GM18861 (cell line): ENCODE data around the gene SLC2A10.
A peak's percentile ranks its signal among the peaks of the same experiment; 100 is the strongest.

Experiments
- ATAC-seq: cut with Tn5 transposase; IDR thresholded peaks from one replicate; pipeline ENCODE4 v1.9.1; 2021; ENCODE audit not compliant: unreplicated experiment

Gene SLC2A10

DNA sequence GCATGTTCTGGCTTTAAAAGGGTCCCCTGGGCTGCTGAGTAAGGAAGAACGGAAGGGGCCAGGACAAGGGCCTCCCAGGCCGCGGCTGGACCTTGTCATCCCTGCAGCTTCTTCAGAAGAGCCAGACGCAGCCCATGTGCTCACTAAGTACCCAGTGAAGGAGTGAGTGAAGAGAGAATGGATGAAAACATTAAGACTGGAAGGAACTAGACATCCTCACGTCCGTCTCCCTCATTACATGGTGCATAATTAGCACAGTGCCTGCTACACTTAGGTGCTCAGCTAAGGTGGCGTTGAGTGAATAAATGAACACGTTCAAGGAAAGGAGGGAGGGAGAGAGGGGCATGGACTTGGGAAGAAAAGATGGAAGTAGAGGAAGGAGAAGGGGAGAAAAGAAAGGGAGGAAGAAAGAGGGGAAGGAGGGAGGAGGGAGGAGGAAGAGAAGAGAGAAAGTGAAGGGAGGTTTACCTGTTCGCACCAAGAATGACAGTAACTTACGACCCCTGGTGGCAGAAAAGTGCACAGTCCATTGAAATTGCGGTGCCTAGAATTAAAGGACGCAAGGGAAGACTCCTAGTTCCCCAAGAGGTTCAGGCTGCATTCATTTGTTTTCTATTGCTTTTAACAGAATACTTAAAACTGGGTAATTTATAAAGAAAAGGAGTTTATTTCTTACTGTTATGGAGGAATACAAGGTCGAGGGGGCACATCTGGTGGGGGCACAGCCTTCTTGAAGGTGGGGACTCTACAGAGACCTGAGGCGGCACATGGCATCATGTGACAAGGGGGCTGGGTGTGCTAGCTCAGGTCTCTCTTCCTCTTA lies 28.2 kb upstream of the SLC2A10 start:
- no peak for ATAC-seq

DNA sequence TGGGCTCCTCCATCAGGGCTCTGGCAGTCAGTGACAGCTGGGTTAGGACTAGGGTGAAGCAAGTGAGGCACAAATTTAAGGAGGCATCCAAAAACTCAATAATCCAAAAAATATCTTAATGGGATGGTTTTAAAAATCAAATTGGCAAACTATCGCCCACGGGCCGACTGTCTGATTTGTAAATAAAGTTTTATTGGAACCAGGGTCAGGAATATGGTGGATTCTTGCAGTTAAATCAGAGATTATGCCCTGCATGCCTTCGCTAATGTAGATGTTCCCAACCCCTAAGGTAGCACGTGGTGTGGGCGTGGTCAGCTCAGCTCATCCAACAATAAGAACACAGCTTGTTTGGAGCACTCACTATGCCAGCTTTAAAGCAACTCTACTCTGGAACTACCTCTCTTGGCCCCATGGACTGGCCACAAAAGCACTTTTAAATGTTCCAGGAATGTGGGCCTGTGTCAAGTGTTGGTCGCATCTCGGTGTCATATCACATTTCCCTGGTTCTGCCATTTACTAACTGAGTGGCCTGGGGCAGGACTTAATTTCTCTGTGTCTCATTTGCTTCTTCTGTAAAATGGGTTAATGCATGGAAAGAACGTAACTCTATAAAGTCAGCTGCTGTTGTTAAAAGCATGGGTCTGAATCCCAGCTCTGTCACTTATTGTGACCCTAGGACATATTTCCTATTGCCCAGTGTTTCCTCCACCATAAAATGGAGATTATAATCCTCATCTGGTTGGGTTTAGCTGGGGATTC lies 27.2 kb upstream of the SLC2A10 start:
- ATAC-seq = no peak

DNA sequence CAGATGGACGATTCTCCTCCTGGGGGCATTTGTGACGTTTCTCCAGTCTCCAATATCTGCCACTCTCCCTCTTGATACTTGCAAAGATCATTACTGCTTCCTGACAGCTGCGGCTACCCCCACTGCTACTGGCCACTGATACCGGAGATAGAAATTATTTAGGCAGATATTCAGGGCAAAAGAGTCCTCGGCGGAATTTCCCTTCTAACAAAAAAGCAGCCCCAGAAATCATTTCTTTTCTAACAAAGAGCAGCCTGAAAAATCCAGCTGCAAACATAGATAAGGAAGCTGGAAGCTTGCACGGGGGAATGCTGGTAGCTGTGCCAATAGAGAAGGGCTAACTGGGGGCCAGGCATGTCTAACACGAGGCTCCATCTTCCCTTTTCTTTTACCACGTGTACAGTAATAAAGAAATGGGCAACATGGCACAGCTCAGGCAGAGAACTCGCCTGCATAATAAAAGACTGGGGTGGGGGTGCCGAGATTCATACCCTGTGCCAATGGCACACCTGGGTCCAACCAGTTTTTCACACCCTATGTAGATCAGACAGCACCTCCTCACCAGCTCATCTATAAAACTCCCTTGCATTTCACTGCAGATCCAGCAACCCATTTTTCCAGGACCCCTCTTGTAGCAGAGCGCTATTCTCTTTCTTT lies 26.3 kb upstream of the SLC2A10 start:
- ATAC-seq = no peak

DNA sequence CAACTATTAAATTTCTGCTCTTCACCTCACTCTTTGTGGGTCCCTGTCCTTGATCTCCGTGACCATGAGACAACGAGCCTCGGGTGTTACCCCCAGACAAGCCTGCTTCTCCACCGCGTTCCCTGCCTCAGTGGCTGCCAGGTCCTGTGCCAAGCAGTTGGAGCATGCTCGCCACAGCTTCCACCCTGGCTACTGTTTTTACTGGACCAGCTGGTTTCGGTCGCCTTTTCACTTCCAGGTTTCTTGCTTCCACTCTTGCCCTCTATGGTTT lies 25.8 kb upstream of the SLC2A10 start:
- ATAC-seq = no peak

DNA sequence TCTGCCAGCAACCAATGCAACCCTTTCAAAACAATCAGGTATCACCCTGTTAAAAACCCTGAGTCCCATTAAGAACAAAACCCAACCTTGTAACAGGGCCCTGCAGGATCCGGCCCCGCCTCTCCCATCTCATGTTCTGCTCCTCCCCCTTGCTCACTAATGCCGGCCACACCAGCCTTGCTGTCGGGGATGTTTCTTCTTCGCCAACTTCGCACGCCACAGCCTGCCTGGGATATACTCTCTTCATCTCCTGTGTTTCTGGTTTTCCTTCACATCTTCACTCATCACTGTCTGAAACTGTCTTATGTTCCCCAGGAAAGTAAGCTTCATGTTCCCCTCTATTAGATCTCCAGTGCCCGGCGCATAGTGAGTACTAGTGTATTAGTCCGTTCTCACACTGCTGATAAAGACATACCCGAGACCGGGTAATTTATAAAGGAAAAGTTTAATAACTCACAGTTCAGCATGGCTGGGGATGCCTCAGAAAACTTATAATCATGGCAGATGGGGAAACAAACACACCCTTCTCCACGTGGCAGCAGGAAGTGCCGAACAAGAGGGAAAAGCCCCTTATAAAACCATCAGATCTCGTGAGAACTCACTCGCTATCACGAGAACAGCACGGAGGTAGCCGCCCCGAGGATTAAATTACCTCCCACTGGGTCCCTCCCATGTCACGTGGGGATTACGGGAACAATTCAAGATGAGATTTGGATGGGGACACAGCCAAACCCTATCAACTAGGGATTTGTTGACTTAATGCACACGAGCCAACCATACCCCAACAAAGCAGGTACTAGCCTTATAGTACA lies 25.3 kb upstream of the SLC2A10 start:
- ATAC-seq = no peak

DNA sequence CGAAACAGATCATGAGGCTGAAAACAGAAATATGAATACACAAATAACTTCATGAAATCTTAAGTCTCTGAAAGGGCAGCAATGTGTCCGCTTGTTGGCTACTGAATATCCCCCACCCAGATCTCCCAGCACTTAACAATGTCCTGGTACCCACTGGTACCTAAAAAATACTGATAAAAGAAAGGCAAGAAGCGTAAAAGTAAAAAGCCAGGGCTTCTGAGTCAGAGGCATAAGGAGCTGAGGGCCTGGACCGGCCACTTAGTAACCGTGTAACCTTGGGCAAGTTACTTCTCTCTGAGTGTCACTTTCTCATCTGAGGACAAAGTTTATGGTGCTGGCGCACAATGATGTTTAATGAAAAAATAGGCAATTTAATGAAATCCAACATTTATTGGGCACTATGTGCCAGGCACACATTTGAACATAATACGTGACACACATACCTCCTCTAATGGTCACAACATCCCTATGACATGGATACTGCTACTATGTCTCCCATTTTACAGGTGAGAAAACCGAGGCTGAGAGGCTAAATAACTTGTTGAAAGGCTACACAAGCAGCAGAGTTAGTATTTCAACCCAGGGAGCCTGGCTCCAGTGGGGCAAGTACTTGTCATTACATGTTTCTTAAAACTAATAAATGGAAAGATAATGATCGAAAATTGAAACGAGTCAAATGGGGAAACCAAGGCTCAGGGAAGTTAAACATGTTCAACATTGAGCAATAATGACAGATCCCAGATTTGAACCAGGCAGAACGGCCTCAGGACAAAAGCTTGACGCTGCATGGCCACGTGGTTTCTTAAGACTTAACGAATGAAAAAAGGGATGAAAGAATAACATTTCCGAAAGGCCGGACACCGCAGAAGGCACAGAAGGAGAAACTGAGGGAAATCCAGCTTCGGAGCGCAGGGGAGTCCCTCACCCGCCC lies 21.0 kb upstream of the SLC2A10 start:
- no peak for ATAC-seq

DNA sequence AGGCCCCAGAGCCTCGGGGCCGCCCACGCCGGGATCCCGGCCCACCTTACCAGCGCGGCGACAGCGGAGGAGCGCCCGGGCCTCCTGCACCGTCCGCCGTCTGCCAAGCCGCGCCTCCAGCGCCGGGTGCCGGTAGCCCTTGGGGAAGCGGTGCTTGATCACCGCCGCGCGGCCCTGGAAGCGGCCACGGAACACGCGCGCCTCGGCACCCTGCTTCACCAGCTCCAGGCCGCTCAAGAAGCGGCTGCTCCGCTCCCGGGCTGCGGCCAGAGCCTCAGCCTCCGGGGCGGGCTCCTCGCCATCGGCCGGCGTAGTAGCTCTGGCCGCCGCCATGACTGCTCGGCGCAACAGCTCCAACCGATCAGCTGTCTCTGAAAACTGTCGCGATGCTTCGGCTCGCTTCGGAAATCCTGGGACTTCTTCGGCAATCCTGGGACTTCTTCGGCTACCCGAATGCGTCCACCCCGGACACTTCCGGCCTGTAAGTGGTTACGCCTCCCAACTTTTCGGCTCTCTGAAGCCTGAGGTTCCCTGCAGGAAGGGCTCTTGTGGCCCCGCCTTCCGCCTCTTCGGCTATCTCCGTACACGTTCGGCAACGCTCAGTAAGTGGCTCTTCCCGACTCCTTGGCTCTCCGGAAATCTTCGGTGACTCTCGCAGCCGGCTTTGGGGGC lies 20.2 kb upstream of the SLC2A10 start, which contains the start of gene TP53RK:
TSS of gene TP53RK (minus strand) at position 363 of the 672 bp plus-strand sequence. CDS start at position 333, 30 bp downstream.
- peak; percentile 84 for ATAC-seq

DNA sequence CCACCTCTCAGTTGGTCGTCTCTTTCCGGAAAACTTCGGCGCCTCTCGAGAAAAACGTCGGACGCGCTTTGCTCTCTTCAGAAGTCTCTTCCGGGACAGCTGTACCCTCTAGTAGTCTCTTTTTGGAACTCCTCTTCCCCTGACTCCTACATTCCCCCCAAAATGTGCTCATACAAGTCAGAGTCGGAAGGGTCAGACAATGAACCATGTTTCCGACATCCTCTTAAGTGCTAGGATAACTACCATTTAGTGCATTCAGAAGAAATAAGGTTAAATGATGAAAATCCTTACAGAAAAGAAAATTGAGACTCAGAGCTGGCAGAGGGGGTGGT lies 19.7 kb upstream of the SLC2A10 start:
- no peak for ATAC-seq

DNA sequence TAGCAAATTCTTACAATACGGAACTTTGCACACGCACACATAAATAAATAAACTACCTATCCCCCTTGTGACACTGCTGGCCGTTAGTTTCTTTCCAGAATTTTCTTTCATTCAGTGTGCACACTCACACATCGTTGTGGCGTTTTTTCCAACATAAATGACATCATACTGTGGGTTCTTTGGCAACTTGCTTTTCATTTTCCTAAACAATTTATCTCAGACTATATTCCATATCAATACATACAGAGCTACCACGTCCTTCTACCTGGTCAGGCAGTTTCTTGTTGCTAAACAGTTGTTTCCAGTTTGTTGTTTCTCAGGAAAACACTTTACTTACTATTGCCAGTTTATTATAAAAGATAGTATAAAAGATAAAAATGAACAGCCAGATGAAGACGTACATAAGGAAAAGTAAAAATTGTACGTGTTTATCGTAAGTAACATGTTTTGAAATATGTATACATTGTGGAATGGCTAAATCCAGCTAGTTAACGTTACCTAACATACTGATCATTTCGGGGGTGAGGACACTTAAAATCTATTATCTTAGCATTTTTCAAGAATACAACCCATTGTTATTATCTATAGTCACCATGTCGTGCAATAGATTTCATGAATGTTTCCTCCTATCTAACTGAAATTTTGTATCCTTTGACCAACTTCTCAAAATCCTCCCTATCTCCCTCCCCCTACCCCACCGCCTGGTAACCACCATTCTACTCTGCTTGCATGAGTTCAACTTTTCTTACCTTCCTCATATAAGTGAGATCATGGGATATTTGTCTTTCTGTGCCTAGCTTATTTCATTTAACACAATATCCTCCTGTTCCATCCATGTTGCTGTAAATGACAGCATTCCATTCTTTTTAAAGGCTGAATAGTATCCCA lies 19.0 kb upstream of the SLC2A10 start:
- no peak for ATAC-seq

DNA sequence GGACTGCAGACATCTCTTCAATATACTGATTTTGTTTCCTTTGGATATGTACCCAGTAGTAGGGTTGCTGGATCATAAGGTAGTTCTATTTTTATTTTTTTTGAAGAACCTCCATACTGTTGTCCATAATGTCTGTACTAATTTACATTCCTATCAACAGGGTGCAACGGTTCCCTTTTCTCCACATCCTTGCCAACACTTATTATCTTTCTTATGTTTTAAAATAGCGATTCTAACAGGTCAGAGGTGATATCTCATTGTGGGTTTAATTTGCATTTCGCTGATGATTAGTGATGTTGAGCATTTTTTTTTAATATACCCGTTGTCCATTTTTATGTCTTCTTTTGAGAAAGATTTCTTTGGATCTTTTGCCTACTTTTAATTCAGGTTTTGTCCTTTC lies 18.3 kb upstream of the SLC2A10 start:
- ATAC-seq = no peak

DNA sequence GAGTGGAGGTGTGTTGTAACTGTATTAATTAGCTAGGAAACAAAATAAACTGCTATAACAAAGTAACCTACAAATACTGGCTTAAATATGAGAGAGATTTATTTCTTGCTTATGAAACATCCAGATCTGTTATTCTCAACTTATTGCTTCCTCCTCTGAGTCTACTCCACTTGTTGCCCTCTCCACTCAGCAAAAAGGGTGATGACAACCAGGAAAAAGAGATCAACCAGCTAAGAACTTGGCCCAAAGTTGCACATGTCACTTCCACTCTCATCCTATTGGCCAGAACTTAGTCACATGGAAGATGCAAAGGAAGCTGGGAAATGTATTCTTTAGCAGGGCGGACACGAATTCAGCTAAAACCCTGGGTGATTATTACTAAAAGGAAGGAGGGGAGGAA lies 15.0 kb upstream of the SLC2A10 start:
- no peak for ATAC-seq

DNA sequence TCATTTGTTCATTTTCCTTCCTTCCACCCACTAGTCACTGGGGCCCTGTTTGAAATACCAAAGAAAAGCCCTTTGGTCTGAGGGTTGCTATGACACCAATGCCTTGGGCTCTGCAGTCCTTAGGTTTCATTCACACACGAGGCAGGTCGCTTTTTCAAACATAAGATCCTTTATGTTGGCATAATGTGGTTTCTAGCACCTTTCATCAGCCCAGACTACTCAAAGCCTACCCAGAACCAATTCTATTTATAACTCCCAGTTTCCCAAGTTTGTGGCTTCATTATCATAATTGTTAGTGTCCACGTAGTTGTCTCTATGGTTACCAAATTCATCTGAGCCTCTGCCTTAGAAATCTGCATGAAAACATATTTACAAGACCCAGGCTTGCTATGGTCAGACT lies 13.6 kb upstream of the SLC2A10 start:
- ATAC-seq = no peak

DNA sequence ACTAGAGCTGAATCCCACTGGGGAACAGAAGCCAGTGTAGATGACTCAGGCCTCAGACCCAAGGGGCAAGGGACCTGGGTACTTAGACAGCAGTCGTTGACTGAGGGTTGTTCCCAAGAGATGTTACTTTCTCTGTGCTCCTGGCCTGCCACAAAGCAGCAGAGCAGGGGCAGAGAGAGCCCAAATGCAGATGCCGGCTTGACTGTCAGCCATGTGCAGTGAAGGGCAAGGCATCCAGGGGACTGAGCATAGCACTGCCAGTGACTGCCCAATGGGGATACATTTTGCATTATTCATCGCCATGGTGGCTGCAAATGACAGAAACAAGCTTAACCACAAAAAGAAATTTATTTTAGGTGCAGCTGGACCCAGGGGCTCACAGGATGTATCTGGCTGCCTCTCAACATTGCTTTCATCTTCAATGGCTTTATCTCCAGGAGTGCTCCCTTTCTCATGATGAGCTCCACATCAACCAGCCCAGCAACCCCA lies 12.6 kb upstream of the SLC2A10 start:
- no peak for ATAC-seq

DNA sequence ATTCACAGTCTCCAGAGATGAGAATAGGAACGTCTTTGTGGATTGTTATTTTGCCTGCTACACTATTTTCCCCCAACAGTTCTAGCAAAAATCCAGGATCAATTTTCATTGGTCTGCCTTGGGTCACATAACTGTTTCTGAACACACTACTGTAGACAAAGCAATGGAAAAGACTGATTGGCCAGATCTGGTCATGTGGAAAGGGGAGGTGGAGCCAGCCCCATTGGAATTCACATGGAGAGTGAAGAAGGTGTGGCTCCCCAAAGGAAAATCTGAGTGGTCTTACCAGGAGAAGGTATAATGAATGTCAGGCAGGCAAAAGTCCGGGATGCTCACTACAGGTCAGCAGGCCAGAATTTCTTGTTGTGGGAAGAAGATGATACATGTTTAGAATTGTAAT lies 10.7 kb upstream of the SLC2A10 start:
- ATAC-seq = no peak

DNA sequence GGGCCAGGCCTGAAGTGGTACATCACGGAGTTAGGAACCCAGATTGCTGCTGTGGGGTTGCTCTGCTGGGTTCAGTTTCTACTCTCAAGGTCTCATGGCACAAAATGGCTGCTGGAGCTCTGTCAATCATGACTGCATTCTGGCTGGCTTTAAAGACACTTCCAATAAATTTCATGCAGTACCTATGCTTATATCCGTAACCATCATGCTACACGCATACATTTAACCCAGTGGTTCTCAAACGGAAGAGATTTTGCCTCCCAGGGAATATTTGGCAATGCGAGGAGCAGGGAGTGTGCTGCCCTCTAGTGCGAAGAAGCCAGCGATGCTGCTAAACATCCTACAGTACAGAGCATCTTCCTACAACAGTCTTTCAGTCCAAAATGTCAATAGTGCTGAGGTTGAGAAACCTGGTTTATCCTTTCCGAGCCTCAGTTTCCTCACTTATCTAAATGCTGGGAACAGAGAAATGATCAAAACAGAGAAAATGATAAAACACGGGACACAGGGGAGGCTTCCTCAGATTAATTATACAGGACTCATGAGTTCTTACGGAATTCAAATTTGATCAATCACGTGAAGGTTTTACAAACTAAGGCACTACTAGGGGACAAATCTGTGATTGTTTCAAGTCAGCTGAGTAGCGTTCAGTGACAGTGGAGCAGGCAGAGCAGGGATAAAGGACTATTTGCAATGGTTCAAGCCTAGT lies 9.6 kb upstream of the SLC2A10 start:
- no peak for ATAC-seq

DNA sequence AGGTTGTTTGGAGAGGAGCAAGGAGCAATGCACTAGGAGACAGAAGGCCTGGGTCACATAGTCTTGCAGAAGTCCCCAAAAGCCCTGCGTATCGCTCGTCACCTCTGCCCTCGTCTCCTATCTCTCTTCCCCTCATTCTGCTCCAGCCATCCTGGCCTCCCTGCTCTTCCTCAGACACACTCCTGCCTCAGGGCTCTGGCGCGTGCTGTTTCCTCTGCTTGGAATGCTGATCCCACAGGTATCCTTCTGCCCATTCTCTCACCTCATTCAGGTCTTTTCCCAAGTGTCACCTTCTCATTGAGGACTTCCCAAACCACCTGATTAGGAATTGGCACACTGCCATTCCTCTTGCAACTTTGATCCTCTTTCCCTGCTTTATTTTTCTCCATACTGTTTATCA lies 9.0 kb upstream of the SLC2A10 start:
- no peak for ATAC-seq

DNA sequence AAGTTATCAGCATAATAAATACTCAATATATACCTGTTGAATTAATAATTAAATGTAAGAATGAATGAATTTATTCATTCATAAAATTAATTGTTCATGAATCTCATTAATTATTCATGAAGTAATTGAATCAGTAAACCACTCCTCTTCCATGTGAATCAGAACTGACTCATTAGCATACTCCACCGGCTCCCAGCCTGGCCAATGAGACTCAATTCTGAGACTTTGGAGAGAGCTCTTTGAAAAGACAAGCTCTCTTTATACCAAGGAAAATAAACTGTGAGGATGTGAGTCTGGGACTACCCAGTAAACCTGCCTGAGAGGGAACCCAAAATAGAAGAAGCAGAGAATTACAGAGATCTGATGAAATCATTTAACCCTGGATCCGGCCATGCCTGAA lies 8.4 kb upstream of the SLC2A10 start:
- ATAC-seq = no peak

DNA sequence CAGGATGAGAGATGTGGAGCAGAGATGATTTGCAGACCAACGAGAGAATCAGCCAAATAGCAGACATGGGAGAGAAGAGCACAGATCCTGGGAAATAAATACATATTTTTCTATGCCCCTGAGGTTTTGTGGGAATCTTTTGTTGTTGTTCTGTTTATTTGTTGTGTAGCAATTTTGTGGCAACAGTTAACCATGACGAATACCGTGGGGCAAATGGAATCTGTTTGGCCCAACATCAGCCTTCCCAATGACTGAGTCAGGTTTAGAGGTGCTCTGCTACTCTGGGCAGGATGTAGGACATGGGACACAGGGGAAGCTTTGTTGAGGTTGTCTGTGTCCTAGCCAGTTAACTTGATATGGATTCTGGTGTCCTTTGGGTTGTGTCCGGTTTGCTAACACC lies 7.9 kb upstream of the SLC2A10 start:
- no peak for ATAC-seq
